Trophoblast cell (in vitro differentiated cells and primary cell): ENCODE results near the gene BARX1.

Experiments used
- DNase-seq, 2 donors: peaks; one replicate each; pipeline ENCODE4 v3.0.0-alpha.2; 2016
- H2AFZ ChIP-seq: 2 replicates; pipeline ENCODE4 v1.6.1; 2013; ENCODE audit warnings: low read length, moderate library complexity, mild to moderate bottlenecking; ENCODE audit not compliant: insufficient read depth, poor library complexity
- H2AK5ac ChIP-seq: 2 replicates; pipeline ENCODE4 v1.6.1; 2013; ENCODE audit warnings: mild to moderate bottlenecking, low read length
- H2BK120ac ChIP-seq: 2 replicates; pipeline ENCODE4 v1.6.1; 2013; ENCODE audit warnings: low read length, mild to moderate bottlenecking, moderate library complexity; ENCODE audit not compliant: insufficient read depth, poor library complexity
- H2BK12ac ChIP-seq: 2 replicates; pipeline ENCODE4 v1.6.1; 2013; ENCODE audit warnings: mild to moderate bottlenecking, low read length, moderate library complexity
- H2BK5ac ChIP-seq: 2 replicates; pipeline ENCODE4 v1.6.1; 2013; ENCODE audit warnings: low read length, low read depth, moderate library complexity, mild to moderate bottlenecking; ENCODE audit not compliant: poor library complexity
- H3K14ac ChIP-seq: 2 replicates; pipeline ENCODE4 v1.6.1; 2013; ENCODE audit warnings: mild to moderate bottlenecking, low read length
- H3K18ac ChIP-seq: 2 replicates; pipeline ENCODE4 v1.6.1; 2013; ENCODE audit warnings: mild to moderate bottlenecking, low read length
- H3K23ac ChIP-seq: 2 replicates; pipeline ENCODE4 v1.6.1; 2013; ENCODE audit warnings: low read length
- H3K27ac ChIP-seq: 2 replicates; pipeline ENCODE4 v1.5.1; 2013; ENCODE audit warnings: low read depth, mild to moderate bottlenecking, inconsistent platforms, low read length, moderate library complexity
- H3K27me3 ChIP-seq: 2 replicates; pipeline ENCODE4 v1.6.1; 2013; ENCODE audit warnings: inconsistent platforms, mild to moderate bottlenecking, low read length, moderate library complexity; ENCODE audit not compliant: insufficient read depth
- H3K36me3 ChIP-seq, 2 experiments: 1 replicate in 1 of 2; 2 replicates in 1 of 2; pipeline ENCODE4 v1.6.1; 2013; ENCODE audit warnings: low read length in 2 of 2, mild to moderate bottlenecking in 2 of 2, moderate library complexity in 1 of 2; ENCODE audit not compliant: insufficient read depth in 2 of 2, control insufficient read depth in 1 of 2
- H3K4ac ChIP-seq: 2 replicates; pipeline ENCODE4 v1.6.1; 2013; ENCODE audit warnings: low read depth, mild to moderate bottlenecking, low read length, moderate library complexity
- H3K4me1 ChIP-seq, 2 experiments: 1 replicate in 1 of 2; 2 replicates in 1 of 2; pipeline ENCODE4 v1.6.1; 2013; ENCODE audit warnings: low read length in 2 of 2, mild to moderate bottlenecking in 2 of 2, moderate library complexity in 1 of 2; ENCODE audit not compliant: insufficient read depth in 2 of 2, control insufficient read depth in 1 of 2
- H3K4me2 ChIP-seq: 2 replicates; pipeline ENCODE4 v1.6.1; 2013; ENCODE audit warnings: inconsistent platforms, mild to moderate bottlenecking, low read length, moderate library complexity
- H3K4me3 ChIP-seq: 2 replicates; pipeline ENCODE4 v1.5.1; 2013; ENCODE audit warnings: mild to moderate bottlenecking, low read depth, low read length, inconsistent platforms
- H3K79me1 ChIP-seq: one replicate; pipeline ENCODE4 v1.6.1; 2013; ENCODE audit warnings: low read length
- H3K79me2 ChIP-seq: 2 replicates; pipeline ENCODE4 v1.6.1; 2013; ENCODE audit warnings: low read length, mild to moderate bottlenecking; ENCODE audit not compliant: control insufficient read depth, insufficient read depth, poor library complexity
- H3K9ac ChIP-seq: 2 replicates; pipeline ENCODE4 v1.6.1; 2013; ENCODE audit warnings: mild to moderate bottlenecking, low read length
- H3K9me3 ChIP-seq: 2 replicates; pipeline ENCODE4 v1.6.1; 2013; ENCODE audit warnings: low read depth, mild to moderate bottlenecking, control low read depth, inconsistent platforms, low read length; ENCODE audit not compliant: insufficient read depth
- H4K12ac ChIP-seq: 2 replicates; pipeline ENCODE4 v1.6.1; 2013; ENCODE audit warnings: low read depth, mild to moderate bottlenecking, low read length, moderate library complexity
- H4K8ac ChIP-seq: 2 replicates; pipeline ENCODE4 v1.6.1; 2013; ENCODE audit warnings: low read depth, mild to moderate bottlenecking, low read length, moderate library complexity
- H4K91ac ChIP-seq: one replicate; pipeline ENCODE4 v1.6.1; 2013; ENCODE audit warnings: low read depth, mild to moderate bottlenecking, low read length, moderate library complexity
- WGBS: extraction: QIAGEN DNeasy Blood & Tissue Kit; methylation state at CpG from one replicate; pipeline ENCODE4 v1.1.7; 2013; ENCODE audit warnings: missing lambda C conversion rate; ENCODE audit not compliant: insufficient read length, insufficient coverage; ENCODE audit errors: extremely low coverage; 5-methylcytosine and 5-hydroxymethylcytosine counted together

BARX1 gene

DNA sequence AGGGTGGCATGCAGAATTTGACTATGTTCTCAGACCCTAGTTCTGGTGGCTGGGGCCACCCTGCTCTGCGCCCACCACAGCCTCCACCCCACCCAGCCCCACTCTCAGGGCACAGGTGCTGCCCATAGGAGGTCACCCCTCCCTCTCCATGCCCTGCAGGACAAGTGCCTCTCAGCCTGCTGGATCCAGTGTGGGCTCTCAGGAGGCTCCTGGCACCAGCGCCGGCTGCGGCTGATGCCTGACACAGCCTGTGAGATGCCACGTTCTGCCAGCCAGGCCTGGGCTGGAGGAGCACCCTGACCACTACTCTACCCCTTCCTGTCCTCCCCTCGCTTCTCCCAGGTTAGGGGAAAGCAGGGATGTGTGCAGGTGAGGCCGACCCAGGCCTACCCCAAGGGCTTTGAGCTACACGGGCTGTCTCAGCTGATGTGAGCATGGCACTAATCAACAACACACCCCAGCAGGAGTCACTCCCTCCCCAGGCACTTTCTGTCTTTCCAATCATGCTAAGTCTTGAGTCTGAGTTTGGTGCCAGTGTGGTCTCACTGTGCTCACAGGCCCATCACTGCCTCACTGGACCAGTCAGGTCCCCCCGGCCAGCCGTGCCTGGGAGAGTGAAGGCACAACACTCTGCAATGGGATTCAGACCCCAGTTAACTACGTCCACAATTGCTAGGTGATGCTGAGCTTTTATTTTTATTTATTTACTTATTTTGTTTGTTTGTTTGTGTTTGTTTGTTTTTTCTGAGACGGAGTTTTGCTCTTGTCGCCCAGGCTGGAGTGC is 12.1 kb upstream of the BARX1 start:
- Histone ChIP-seq H3K14ac (no peak overlapping the region), H3K18ac (no peak overlapping the region), H3K4me2 (no peak overlapping the region), H2AFZ (no peak overlapping the region), H3K4me1 (peaks cover 2 to 6% of the 10 kb centered on the region in 2 experiments), H3K9ac (no peak overlapping the region), H3K27ac (no peak overlapping the region), H3K4ac (no peak overlapping the region), H3K27me3 (no peaks in the 10 kb centered on the region), H3K9me3 (peaks cover 3% of the 10 kb centered on the region), H2BK120ac (no peak overlapping the region), H3K23ac (no peak overlapping the region), H3K36me3 (no peaks in the 10 kb centered on the region), H2BK12ac (no peak overlapping the region), H4K91ac (no peak overlapping the region), H3K79me2 (no peaks in the 10 kb centered on the region), H4K12ac (no peak overlapping the region), H3K79me1 (no peaks in the 10 kb centered on the region), H2AK5ac (no peak overlapping the region), H2BK5ac (no peak overlapping the region), H3K4me3 (no peak overlapping the region), H4K8ac (no peak overlapping the region)
- DNase-seq, result no peak
- WGBS, result no CpG with 5 or more reads among the region's 13 CpGs

DNA sequence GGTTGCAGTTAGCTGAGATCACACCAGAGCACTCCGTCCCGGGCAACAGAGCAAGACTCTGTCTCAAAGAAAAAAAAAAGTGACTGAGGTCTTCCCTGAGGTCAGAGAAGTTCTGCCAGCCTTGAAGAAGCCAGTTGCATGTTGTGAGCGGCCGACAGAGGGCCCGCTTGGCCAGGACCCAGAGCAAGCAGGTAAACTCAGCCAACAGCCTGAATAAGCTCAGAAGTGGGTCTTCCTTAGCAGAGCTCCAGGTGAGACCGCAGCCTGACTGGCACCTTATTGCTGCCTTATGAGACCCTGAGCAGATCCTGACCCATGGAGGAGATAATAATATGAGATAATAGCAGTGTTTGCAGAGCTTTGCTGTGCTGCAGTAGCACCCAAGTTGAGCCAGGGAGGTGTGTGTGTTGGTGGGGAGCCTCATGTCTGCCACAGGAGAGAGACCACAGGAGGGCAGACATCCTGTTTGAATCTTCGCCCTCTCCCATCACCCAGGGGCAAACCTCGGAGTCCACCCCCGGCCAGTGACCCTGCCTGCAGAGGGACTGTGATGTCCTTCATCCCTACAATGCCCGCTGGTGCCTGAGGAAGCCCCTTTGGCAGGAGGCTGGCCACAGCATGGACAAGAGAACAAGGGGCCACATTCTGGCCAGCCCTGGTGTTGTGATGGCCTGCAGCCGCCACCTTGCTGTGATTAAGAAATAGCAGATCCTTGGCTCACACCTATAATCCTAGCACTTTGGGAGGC is 10.8 kb upstream of the BARX1 start:
- H3K27me3 ChIP-seq, result peaks cover 9% of the 10 kb centered on the region
- H3K79me2 ChIP-seq, result no peaks in the 10 kb centered on the region
- H3K23ac ChIP-seq, result no peak overlapping the region
- no peak overlapping the region for H3K18ac ChIP-seq
- H3K14ac ChIP-seq, result no peak overlapping the region
- H4K8ac ChIP-seq, result no peak overlapping the region
- peaks cover 4% of the 10 kb centered on the region for H3K9me3 ChIP-seq
- H2AFZ ChIP-seq, result no peak overlapping the region
- H2BK12ac ChIP-seq, result no peak overlapping the region
- H3K4me2 ChIP-seq, result no peak overlapping the region
- no peak overlapping the region for H4K12ac ChIP-seq
- H3K4me3 ChIP-seq, result no peak overlapping the region
- no peak overlapping the region for H3K9ac ChIP-seq
- no peak overlapping the region for H2BK5ac ChIP-seq
- no peak overlapping the region for H3K27ac ChIP-seq
- no peak for DNase-seq
- no peak overlapping the region for H3K4ac ChIP-seq
- no peak overlapping the region for H2BK120ac ChIP-seq
- H4K91ac ChIP-seq, result no peak overlapping the region
- H3K4me1 ChIP-seq, result peaks cover 2 to 6% of the 10 kb centered on the region in 2 experiments
- H3K36me3 ChIP-seq, result no peaks in the 10 kb centered on the region
- no peaks in the 10 kb centered on the region for H3K79me1 ChIP-seq
- WGBS, result no CpG with 5 or more reads among the region's 11 CpGs
- no peak overlapping the region for H2AK5ac ChIP-seq

DNA sequence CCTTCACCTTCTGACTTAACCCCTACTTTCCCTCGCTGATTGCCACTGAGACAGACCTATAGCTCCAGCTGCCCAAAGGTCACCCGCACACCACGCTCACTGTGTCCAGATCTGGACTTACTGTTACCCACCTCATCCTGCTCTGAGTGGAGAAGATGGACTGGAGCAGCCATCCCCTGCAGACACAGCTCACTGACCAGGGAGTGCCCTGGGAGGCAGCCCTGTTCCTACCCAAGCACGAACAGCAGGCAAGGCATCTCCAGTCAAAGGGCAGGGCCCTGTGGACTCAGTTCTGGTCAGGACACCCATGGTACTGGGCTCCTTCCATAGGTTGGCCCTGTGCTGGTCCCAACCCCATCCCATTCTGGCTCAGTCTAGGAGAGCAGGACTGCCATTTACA is 9.5 kb upstream of the BARX1 start:
- H2BK120ac ChIP-seq, result no peak overlapping the region
- H2AFZ ChIP-seq, result no peak overlapping the region
- H4K91ac ChIP-seq, result no peak overlapping the region
- no peaks in the 10 kb centered on the region for H3K79me2 ChIP-seq
- no peak overlapping the region for H3K14ac ChIP-seq
- DNase-seq, result no peak
- no peak overlapping the region for H3K4ac ChIP-seq
- no peak overlapping the region for H2BK5ac ChIP-seq
- WGBS, result no CpG with 5 or more reads among the region's 4 CpGs
- H3K9me3 ChIP-seq, result peaks cover 7% of the 10 kb centered on the region
- no peak overlapping the region for H4K12ac ChIP-seq
- no peak overlapping the region for H3K9ac ChIP-seq
- H3K27ac ChIP-seq, result no peak overlapping the region
- H3K79me1 ChIP-seq, result no peaks in the 10 kb centered on the region
- H3K18ac ChIP-seq, result no peak overlapping the region
- H2BK12ac ChIP-seq, result no peak overlapping the region
- no peak overlapping the region for H3K4me3 ChIP-seq
- no peak overlapping the region for H3K23ac ChIP-seq
- peaks cover 22% of the 10 kb centered on the region for H3K27me3 ChIP-seq
- peaks cover 6 to 9% of the 10 kb centered on the region in 2 experiments for H3K4me1 ChIP-seq
- no peak overlapping the region for H3K4me2 ChIP-seq
- H4K8ac ChIP-seq, result no peak overlapping the region
- H2AK5ac ChIP-seq, result no peak overlapping the region
- no peaks in the 10 kb centered on the region for H3K36me3 ChIP-seq

DNA sequence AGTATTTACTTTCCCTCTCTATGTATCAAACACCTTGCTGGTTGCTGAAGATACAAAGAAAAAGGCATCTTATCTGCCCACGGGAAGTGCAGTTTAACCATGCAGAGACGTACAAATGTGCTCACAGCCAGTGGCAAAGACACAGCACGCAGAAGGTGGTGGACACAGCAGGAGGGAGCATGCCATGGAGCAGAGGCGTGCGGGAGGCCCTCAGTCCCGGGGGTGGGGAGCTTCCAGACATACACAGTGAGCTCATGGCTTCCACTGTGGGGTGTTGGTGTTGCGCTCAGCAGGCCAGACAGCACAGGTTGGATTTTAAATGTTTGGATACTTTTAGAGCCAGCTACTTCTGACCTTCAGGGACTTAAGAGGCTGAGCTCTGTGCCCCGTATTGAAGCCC is 8.8 kb upstream of the BARX1 start:
- no peaks in the 10 kb centered on the region for H3K79me1 ChIP-seq
- H2BK5ac ChIP-seq, result no peak overlapping the region
- H3K23ac ChIP-seq, result no peak overlapping the region
- no peak for DNase-seq
- peaks cover 7% of the 10 kb centered on the region for H3K9me3 ChIP-seq
- H3K4me1 ChIP-seq, result peaks cover 8 to 9% of the 10 kb centered on the region in 2 experiments
- H3K4me2 ChIP-seq, result no peak overlapping the region
- no peak overlapping the region for H2AK5ac ChIP-seq
- no peak overlapping the region for H3K27ac ChIP-seq
- H3K18ac ChIP-seq, result no peak overlapping the region
- H3K4ac ChIP-seq, result no peak overlapping the region
- WGBS, result no CpG with 5 or more reads among the region's 8 CpGs
- no peaks in the 10 kb centered on the region for H3K36me3 ChIP-seq
- H2BK120ac ChIP-seq, result no peak overlapping the region
- H3K27me3 ChIP-seq, result peaks cover 29% of the 10 kb centered on the region
- no peak overlapping the region for H4K91ac ChIP-seq
- no peak overlapping the region for H3K9ac ChIP-seq
- no peak overlapping the region for H3K4me3 ChIP-seq
- no peak overlapping the region for H2BK12ac ChIP-seq
- no peak overlapping the region for H2AFZ ChIP-seq
- H3K14ac ChIP-seq, result no peak overlapping the region
- no peaks in the 10 kb centered on the region for H3K79me2 ChIP-seq
- no peak overlapping the region for H4K8ac ChIP-seq
- no peak overlapping the region for H4K12ac ChIP-seq
